Measurements from ENCODE around the gene PHLDA1. TPM values are rescaled to one million over a fixed set of nuclear protein-coding genes. Genes with fewer than 3 reads are reported as not detected.

PHLDA1 gene
- 1 to 10 TPM; 4.9 to 5.8 TPM for total RNA-seq
- long read RNA-seq, full-length matches to known transcripts: 3 of 5 reads
- long read RNA-seq, partial matches to known transcripts: 0 of 5 reads
- long read RNA-seq, other reads (novel, unspliced or antisense): 2 of 5 reads

- intact Hi-C loops (cut with DNase I, micrococcal nuclease): no loop called here
- DNase-seq (peak; percentile 91 to 93), ATAC-seq (peak; percentile 89)
These were observed at the start of gene PHLDA1 for GRCh38 chr12:76031414-76032042. PHLDA1 (minus strand) TSS chr12:76031776.

DNA sequence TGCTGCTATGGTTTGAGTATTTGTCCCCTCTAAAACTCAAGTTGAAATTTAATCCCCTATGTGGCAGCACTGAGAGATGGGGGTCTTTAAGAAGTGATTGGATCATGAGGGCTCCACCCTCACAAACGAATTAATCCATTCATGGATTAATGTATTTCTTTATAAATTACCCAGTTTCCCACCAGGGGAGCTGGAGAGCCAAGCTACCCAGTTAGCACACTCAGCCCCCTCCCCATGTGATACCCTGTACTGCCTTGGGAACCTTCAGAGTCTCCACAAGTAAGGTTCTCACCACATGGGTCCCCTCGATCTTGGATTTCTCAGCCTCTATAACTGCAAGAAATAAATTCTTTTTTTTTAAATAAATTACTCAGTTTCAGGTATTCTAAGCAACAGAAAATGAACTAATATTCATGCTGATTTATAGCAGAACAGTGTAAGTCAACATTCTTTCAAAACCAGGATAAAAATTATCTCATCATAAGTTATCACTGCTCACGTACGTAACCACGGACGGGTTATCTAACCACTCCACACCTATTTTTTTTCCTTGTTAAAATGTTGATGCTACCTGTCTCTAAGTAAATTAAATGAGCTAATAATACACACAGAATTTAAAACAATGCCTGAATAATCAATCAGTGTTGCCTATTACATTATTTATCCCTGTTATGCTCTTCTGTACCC lies 49.3 kb upstream of the PHLDA1 start:
- DNase-seq (no peak), ATAC-seq (no peak)
- intact Hi-C loops (cut with DNase I, micrococcal nuclease): no loop called here

GRCh38 chr12:76080017-76080728 lies 48.6 kb upstream of the PHLDA1 start:
- no peak for ATAC-seq
- no peak for DNase-seq
- intact Hi-C loops (cut with DNase I, micrococcal nuclease): no loop called here

- ATAC-seq: no peak
- no peak for DNase-seq
- intact Hi-C loops (cut with DNase I, micrococcal nuclease): no loop called here
These were observed 47.2 kb upstream of the PHLDA1 start for GRCh38 chr12:76078748-76079147.

DNA sequence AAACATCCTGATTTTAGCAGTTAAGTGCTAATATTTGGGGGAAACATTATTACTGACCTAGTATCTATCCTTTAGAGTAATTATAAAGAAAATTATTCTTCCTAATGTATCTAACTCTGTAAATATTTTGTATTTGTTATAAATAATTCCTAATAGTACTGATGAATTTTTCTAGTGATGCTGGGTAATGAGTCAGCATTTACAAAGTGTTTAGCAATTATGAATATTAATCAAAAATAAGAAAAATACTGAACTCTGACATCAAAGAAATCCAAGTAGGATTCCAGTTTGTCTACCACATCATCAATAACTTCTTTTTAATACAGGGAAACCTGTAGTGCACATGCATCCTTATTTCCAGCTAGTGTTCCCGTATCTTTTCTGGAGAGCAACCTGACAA lies 43.9 kb upstream of the PHLDA1 start:
- no peak for ATAC-seq
- DNase-seq: no peak
- intact Hi-C loops (cut with DNase I, micrococcal nuclease): no loop called here

DNA sequence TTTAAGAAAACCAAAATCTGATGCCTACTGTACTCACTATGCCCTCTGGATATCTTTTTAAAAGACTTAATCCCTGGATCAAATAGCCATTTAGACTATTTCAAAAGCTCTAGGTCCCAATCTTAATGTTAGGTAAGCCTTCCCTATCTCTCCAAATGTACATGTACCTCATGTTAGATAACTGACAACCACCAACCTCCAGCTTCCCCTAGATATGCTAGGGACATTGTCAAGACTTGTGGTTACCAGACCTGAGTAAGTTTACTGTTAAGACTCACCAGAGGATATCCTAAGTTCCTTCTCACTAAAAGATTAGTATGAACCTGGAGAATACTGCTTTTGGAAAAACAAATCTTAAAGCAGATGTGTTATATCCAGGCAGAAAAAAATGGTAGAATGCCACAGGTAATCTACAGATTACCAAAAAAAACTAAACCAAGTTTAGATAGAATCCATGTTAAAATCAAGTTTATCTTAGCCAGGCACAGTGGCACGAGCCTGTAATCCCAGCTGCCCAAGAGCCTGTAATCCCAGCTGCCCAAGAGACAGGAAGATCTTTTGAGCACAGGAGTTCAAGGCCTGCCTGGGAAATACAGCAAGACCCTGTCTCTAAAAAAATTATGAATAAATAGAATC lies 43.2 kb upstream of the PHLDA1 start:
- no peak for ATAC-seq
- intact Hi-C loops (cut with DNase I, micrococcal nuclease): no loop called here

DNA sequence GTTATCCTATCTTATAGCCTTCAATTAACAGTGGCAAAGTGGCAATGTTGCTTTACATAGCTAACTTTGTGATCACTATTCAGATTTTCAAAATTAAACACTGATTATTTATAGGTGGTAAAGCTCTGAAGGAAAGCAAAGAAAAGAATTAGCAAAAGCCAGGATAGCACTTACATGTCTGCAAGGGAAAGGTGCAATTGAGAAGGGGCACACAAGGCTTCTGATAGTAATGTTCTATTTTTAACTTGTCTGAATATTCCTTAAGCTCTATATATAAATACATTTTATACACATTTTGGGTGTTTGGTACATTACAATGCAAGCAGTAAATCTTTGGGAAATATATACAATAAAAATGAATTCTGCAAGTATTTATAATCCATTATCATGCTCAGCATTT lies 42.0 kb upstream of the PHLDA1 start:
- DNase-seq: no peak
- intact Hi-C loops (cut with DNase I, micrococcal nuclease): no loop called here
- no peak for ATAC-seq

More for the DNA sequence above, 43.2 kb upstream of the PHLDA1 start:
- no peak for DNase-seq

GRCh38 chr12:76072568-76072967 lies 41.0 kb upstream of the PHLDA1 start:
- no peak for DNase-seq
- ATAC-seq: no peak
- intact Hi-C loops (cut with DNase I, micrococcal nuclease): no loop called here

DNA sequence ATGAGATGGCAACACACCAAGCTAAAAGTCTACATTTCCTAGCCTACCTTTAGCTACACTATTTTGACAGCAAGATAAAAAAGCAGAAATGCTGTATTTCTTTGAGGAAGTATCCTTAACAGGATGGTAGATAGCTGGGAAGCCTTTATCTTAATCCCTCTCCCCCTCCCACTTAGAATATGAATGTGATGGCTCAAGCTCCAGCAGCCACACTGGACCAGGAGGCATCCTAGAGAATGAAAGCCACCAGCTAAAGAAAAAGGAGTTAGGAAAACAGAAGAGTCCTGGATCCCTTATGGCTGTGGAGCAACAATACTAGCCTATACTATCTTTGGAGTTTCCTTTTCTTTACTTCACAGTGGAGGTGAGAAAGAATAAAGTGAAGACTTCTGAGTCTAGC lies 37.8 kb upstream of the PHLDA1 start:
- DNase-seq: no peak
- no peak for ATAC-seq
- intact Hi-C loops (cut with DNase I, micrococcal nuclease): no loop called here

DNA sequence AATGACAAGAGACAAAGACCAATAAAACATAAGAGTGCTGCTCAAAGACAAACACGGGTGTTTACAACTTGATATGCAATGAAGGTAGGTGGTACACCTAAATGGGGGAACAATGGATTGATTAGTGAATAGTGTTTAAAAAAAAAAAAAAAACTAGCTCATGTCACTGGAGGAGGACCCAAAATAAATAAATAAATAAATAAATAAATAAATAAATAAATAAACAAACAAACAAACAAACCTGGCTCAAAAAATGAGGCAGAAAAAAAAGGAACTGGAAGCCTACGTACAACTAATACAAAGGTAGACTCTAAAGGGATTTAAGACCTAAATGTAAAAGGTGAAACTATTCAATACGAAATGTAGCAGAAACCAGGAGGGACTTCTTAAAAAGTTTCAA lies 34.3 kb upstream of the PHLDA1 start:
- intact Hi-C loops (cut with DNase I, micrococcal nuclease): no loop called here
- DNase-seq (no peak), ATAC-seq (no peak)

DNA sequence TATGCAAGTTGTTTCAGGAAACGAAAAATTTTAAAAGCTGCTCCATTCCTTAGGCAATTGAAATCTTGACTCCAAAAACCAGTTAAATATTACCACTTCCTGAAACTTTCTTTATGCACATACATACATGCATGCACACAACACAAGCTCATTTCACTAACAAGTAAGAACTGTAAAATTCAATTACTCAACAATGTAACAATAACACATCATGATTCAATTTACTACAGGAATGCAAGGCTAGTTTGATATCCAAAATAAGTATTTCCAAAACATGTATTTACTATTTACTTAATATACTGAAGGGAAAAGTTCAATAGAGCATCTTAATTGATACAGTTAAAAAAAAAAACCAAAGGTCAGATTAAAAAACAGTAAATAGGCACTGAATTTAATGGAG lies 33.3 kb upstream of the PHLDA1 start:
- intact Hi-C loops (cut with DNase I, micrococcal nuclease): no loop called here
- no peak for ATAC-seq
- DNase-seq: no peak

- intact Hi-C loops (cut with DNase I, micrococcal nuclease): no loop called here
- ATAC-seq: no peak
- DNase-seq: no peak
These were observed 28.5 kb upstream of the PHLDA1 start for GRCh38 chr12:76060111-76060510.

- DNase-seq (no peak), ATAC-seq (no peak)
- intact Hi-C loops (cut with DNase I, micrococcal nuclease): no loop called here
These were observed 25.8 kb upstream of the PHLDA1 start for GRCh38 chr12:76057326-76057725.

- intact Hi-C loops (cut with DNase I, micrococcal nuclease): no loop called here
- DNase-seq: no peak
- no peak for ATAC-seq
These were observed 23.8 kb upstream of the PHLDA1 start for GRCh38 chr12:76055393-76055792.

GRCh38 chr12:76049575-76050251 lies 18.1 kb upstream of the PHLDA1 start:
- intact Hi-C loops (cut with DNase I, micrococcal nuclease): no loop called here
- no peak for ATAC-seq
- no peak for DNase-seq

- intact Hi-C loops (cut with DNase I, micrococcal nuclease): no loop called here
- no peak for ATAC-seq
These were observed 16.2 kb upstream of the PHLDA1 start for GRCh38 chr12:76047742-76048141.

GRCh38 chr12:76047060-76047459 lies 15.5 kb upstream of the PHLDA1 start:
- intact Hi-C loops (cut with DNase I, micrococcal nuclease): no loop called here
- ATAC-seq (peak; percentile 86), DNase-seq (no peak)

More at GRCh38 chr12:76047742-76048141, 16.2 kb upstream of the PHLDA1 start:
- DNase-seq: no peak

DNA sequence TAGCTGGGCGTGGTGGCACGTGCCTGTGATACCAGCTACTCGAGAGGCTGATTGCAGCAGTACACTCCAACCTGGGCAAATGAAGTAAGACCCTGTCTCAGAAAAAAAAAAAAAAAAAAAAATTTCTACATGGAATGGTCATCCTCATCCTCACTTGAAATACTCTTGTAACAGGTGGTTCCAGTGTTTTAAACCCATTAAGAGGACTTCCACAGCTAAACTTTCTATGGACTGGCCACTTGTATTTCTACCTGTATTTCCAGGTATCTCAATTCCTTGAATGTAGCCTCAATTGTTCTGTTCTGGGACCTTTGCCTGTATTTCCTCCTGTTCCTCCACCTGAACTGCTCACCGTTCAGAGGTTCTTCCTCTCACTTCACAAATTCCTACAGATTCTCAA lies 11.8 kb upstream of the PHLDA1 start:
- intact Hi-C loops (cut with DNase I, micrococcal nuclease): no loop called here
- DNase-seq: no peak

GRCh38 chr12:76042147-76042546 lies 10.6 kb upstream of the PHLDA1 start:
- ATAC-seq (no peak), DNase-seq (no peak)
- intact Hi-C loops (cut with DNase I, micrococcal nuclease): no loop called here

More for the DNA sequence above, 11.8 kb upstream of the PHLDA1 start:
- no peak for ATAC-seq

Measured in left colon (tissue), 2 donors.